ENCODE results near the gene ELAVL4.

GRCh38 chr1:50156241-50157010 is 47.7 kb downstream of the ELAVL4 start:
- TF ChIP-seq, protein P1, sequence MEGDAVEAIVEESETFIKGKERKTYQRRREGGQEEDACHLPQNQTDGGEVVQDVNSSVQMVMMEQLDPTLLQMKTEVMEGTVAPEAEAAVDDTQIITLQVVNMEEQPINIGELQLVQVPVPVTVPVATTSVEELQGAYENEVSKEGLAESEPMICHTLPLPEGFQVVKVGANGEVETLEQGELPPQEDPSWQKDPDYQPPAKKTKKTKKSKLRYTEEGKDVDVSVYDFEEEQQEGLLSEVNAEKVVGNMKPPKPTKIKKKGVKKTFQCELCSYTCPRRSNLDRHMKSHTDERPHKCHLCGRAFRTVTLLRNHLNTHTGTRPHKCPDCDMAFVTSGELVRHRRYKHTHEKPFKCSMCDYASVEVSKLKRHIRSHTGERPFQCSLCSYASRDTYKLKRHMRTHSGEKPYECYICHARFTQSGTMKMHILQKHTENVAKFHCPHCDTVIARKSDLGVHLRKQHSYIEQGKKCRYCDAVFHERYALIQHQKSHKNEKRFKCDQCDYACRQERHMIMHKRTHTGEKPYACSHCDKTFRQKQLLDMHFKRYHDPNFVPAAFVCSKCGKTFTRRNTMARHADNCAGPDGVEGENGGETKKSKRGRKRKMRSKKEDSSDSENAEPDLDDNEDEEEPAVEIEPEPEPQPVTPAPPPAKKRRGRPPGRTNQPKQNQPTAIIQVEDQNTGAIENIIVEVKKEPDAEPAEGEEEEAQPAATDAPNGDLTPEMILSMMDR (IDR thresholded peaks at IDR 0.05; ENCODE audit: insufficient read depth, low read length, poor library complexity, severe bottlenecking), result no peak
- no peak for TF ChIP-seq EZH2phosphoT487 (conservative IDR thresholded peaks at IDR 0.05; ENCODE audit: low read length)

Measured in SU-DHL-6 (cell line).